H1 (cell line): ENCODE results near the gene GMPR2. TPM values are rescaled to one million over a fixed set of nuclear protein-coding genes. Genes with fewer than 3 reads are reported as not detected.

Experiments
- EGR1 ChIP-seq: IDR thresholded peaks from 2 replicates; pipeline ENCODE4 v1.6.1; 2011; ENCODE audit warnings: low read depth, low read length, borderline replicate concordance
- KDM4A ChIP-seq: IDR thresholded peaks from one replicate; pipeline ENCODE4 v1.7.1; 2012; ENCODE audit warnings: low read depth, mild to moderate bottlenecking, moderate library complexity, low read length, inconsistent platforms; ENCODE audit not compliant: severe bottlenecking
- SIRT6 ChIP-seq: IDR thresholded peaks from one replicate; pipeline ENCODE4 v1.7.1; 2012; ENCODE audit warnings: low read length, inconsistent platforms
- TBP ChIP-seq: IDR thresholded peaks from 2 replicates; pipeline ENCODE4 v1.6.1; 2011; ENCODE audit warnings: low read depth, low read length, improper control_type of control experiment
- polyA plus RNA-seq, 7 experiments: library from polyadenylated mRNA; depleted of rRNA in 3 of 7; stranded (reverse) in 5 of 7; unstranded in 2 of 7; fragments of >200 nt in 5 of 7; fragments of 200-250 nt in 2 of 7; gene quantifications; 1 replicate in 5 of 7; 2 replicates in 1 of 7; 4 replicates in 1 of 7; pipeline versions ENCODE4 v1.2.1 to v1.2.3, GENCODE V29; 2011 to 2013; ENCODE audit warnings: missing spikeins in 2 of 7, mixed read lengths in 2 of 7
- total RNA-seq: library from RNA; stranded (reverse); fragmentation: NEBNext Ultra II Directional; extraction: Animal tissue kit (Norgen Biotek cat#: 25700); gene quantifications from 2 replicates; pipeline ENCODE4 v1.2.1, GENCODE V29; 2021

Gene GMPR2
- total and polyA plus RNA-seq, 2 of the 8 experiments (the other 6 are each of a cell fraction or from before 2014, with no cell fraction given), result 61.6 to 85.3 TPM

DNA sequence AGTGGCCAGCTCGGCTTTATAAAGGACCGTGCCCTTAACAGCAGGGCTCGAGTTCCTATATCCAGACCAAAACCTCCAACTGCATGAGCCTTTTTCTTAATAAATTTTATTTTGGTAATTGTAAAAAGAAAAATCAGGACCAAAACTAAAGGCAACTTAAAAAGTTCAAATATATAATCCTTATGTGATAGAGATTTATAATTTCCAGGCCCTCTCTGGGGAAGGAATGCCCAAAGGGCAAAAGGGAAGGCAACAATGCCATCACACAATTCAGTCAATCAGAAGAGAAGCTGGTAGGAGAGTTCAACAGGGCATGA is 43.7 kb upstream of the GMPR2 start (continued):
- no peak for TF ChIP-seq SIRT6
- TF ChIP-seq TBP, result no peak
- no peak for TF ChIP-seq EGR1
- no peak for TF ChIP-seq KDM4A
